DMS114 treated with DMSO at 0.1 percent for 48 hours (cell line): ENCODE data around the gene DGKI.

Source experiments
- DNase-seq: peaks from one replicate; lab custom pipeline; 2025; ENCODE audit not compliant: unreplicated experiment; lab: John Stamatoyannopoulos, UW

Gene DGKI

GRCh38 chr7:137692399-137692798, 154.4 kb downstream of the DGKI start:
- no peak for DNase-seq

GRCh38 chr7:137691566-137691965, 155.2 kb downstream of the DGKI start:
- no peak for DNase-seq

- DNase-seq, result no peak
These were observed 156.1 kb downstream of the DGKI start for GRCh38 chr7:137690635-137691034.

- no peak for DNase-seq
These were observed 157.0 kb downstream of the DGKI start for GRCh38 chr7:137689761-137690160.

- no peak for DNase-seq
These were observed 159.1 kb downstream of the DGKI start for GRCh38 chr7:137687556-137688265.

- DNase-seq, result no peak
These were observed 161.2 kb downstream of the DGKI start for GRCh38 chr7:137685433-137686164.

GRCh38 chr7:137684776-137685175, 162.0 kb downstream of the DGKI start:
- no peak for DNase-seq

- no peak for DNase-seq
These were observed 162.5 kb downstream of the DGKI start for GRCh38 chr7:137684316-137684715.

GRCh38 chr7:137682596-137682995, 164.2 kb downstream of the DGKI start:
- no peak for DNase-seq

GRCh38 chr7:137681657-137682562, 164.9 kb downstream of the DGKI start:
- no peak for DNase-seq

GRCh38 chr7:137674551-137675409, 172.0 kb downstream of the DGKI start:
- no peak for DNase-seq

- no peak for DNase-seq
These were observed 172.7 kb downstream of the DGKI start for GRCh38 chr7:137674048-137674447.

- no peak for DNase-seq
These were observed 174.9 kb downstream of the DGKI start for GRCh38 chr7:137671920-137672319.

GRCh38 chr7:137670222-137671064, 176.3 kb downstream of the DGKI start:
- DNase-seq, result no peak

GRCh38 chr7:137669706-137670105, 177.1 kb downstream of the DGKI start:
- DNase-seq, result no peak

- DNase-seq, result no peak
These were observed 178.4 kb downstream of the DGKI start for GRCh38 chr7:137668404-137668803.

- DNase-seq, result no peak
These were observed 179.0 kb downstream of the DGKI start for GRCh38 chr7:137667633-137668387.

GRCh38 chr7:137664846-137665245, 181.9 kb downstream of the DGKI start:
- no peak for DNase-seq

- no peak for DNase-seq
These were observed 185.1 kb downstream of the DGKI start for GRCh38 chr7:137661634-137662033.
